ENCODE results near the gene SEC24B. TPM values are rescaled to one million over a fixed set of nuclear protein-coding genes. Genes with fewer than 3 reads are reported as not detected.

Gene SEC24B
- total RNA-seq, 1 donor from 2014 or later, result 26.4 TPM

- H3K36me3 ChIP-seq, result no peaks in the 10 kb centered on the region
- no peak for TF ChIP-seq CTCF (IDR thresholded peaks at IDR 0.05; ENCODE audit: borderline replicate concordance)
- peaks cover 25% of the 10 kb centered on the region for H3K4me1 ChIP-seq
- H3K9me3 ChIP-seq (replicated peaks), result no peaks in the 10 kb centered on the region
- DNase-seq, result peak; percentile 26
- H3K27me3 ChIP-seq (ENCODE audit: low read depth), result peaks cover 14% of the 10 kb centered on the region
- H3K4me3 ChIP-seq, result peak overlapping the region; percentile 86
- intact Hi-C loops (cut with micrococcal nuclease), result no loop called here
- peak overlapping the region; percentile 90 for H3K27ac ChIP-seq (replicated peaks)
Observed at GRCh38 chr4:109559625-109559982, 126.0 kb downstream of the SEC24B start.

DNA sequence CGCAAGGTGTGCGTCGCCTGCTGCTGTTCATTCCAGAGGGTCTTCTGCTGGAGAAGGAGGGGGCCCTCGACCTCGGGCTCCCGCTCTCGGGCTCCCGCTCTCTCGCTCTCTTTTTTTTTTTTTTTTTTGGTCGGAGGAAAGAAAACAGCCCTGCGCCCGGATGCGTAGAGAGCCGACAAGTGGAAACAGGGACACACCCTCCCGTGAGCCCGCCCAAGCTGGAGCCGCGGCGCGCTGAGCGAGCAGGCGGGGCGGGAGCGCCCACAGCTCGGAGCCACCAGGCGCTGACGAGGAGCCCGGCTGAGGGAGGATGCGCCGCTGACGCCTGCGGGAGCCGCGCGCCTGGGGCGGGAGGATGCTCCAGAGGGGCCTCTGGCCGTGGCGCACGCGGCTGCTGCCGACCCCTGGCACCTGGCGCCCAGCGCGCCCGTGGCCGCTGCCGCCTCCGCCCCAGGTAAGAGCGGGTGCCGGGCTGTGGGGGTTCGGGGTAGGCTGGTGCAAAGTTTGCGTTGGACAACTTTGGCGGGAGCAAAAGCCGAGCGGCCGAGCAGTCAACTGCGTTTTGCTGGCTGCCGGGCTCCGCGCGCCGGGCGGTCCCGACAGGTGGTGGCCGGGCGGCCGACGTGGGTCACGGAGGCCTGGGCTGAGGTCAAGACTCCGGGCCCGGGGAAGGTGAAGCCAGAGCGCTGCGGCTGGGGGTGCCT is 126.5 kb downstream of the SEC24B start, which contains the start of gene MCUB:
TSS of gene MCUB (plus strand) at position 264 of the 704 bp plus-strand sequence. CDS start at position 356, 92 bp downstream.
- intact Hi-C loops (cut with micrococcal nuclease), result no loop called here
- peaks cover 25% of the 10 kb centered on the region for H3K4me1 ChIP-seq

DNA sequence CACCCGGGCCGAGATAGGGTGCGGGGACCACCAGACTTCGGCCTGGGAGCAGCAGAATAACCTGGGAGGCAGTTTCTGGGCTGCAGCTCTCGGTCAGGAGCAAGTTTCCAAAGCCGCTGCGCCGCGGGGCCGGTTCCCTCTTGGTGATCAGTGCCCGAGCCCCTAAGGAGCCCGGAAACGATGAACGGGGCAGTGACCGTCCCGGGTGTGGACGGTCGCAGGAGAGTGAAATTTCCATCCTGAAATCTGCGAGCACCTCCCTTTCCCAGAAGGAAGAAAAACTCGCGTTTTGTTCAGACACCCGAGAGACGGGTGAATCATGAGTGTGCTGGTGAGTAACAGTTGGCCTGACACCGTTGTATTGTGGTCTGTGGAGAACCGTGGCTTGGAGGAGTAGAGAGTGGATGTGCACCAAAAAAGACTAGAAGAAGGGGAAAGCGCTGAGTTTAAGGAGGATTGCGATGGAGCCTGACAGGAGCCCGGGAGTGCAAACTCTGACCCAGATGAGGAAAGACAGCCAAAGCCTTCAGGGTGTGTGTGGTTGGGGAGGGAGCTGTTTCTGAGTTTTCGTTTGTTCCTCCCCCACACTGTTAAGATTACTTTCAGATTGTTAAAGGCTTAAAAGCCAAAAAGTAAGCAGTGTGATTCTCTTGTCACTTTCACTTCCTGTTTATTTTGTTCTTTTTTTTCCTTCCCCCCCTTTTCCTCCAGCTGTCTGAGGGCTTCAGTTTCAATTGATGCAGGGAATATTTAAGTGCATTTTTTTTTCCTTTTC is 127.3 kb downstream of the SEC24B start:
- peak overlapping the region; percentile 86 for H3K4me3 ChIP-seq
- intact Hi-C loops (cut with micrococcal nuclease), result no loop called here
- peak overlapping the region; percentile 90 for H3K27ac ChIP-seq (replicated peaks)
- H3K4me1 ChIP-seq, result peaks cover 25% of the 10 kb centered on the region
- H3K9me3 ChIP-seq (replicated peaks), result no peaks in the 10 kb centered on the region
- H3K27me3 ChIP-seq (ENCODE audit: low read depth), result peaks cover 14% of the 10 kb centered on the region
- DNase-seq, result peak; percentile 30
- TF ChIP-seq CTCF (IDR thresholded peaks at IDR 0.05; ENCODE audit: borderline replicate concordance), result no peak
- H3K36me3 ChIP-seq, result no peaks in the 10 kb centered on the region

More for the DNA sequence above, 126.5 kb downstream of the SEC24B start, which contains the start of gene MCUB:
- no peaks in the 10 kb centered on the region for H3K36me3 ChIP-seq
- peak; percentile 89 for DNase-seq
- H3K4me3 ChIP-seq, result peak within 1 kb of the TSS; percentile 86
- TF ChIP-seq CTCF (IDR thresholded peaks at IDR 0.05; ENCODE audit: borderline replicate concordance), result no peak
- peaks cover 14% of the 10 kb centered on the region for H3K27me3 ChIP-seq (ENCODE audit: low read depth)
- H3K27ac ChIP-seq (replicated peaks), result peak within 1 kb of the TSS; percentile 90
- H3K9me3 ChIP-seq (replicated peaks), result no peaks in the 10 kb centered on the region

GRCh38 chr4:109562457-109563239 is 129.0 kb downstream of the SEC24B start:
- intact Hi-C loops (cut with micrococcal nuclease), result no loop called here
- Histone ChIP-seq H3K9me3 (replicated peaks) (no peaks in the 10 kb centered on the region), H3K4me1 (peaks cover 25% of the 10 kb centered on the region), H3K36me3 (no peaks in the 10 kb centered on the region), H3K27ac (replicated peaks) (no peak overlapping the region), H3K4me3 (no peak overlapping the region), H3K27me3 (ENCODE audit: low read depth) (peaks cover 14% of the 10 kb centered on the region)
- no peak for DNase-seq
- no peak for TF ChIP-seq CTCF (IDR thresholded peaks at IDR 0.05; ENCODE audit: borderline replicate concordance)

GRCh38 chr4:109571494-109571893 is 137.9 kb downstream of the SEC24B start:
- DNase-seq, result no peak
- Histone ChIP-seq H3K27ac (replicated peaks) (no peak overlapping the region), H3K9me3 (replicated peaks) (peaks cover 10% of the 10 kb centered on the region), H3K4me1 (no peaks in the 10 kb centered on the region), H3K4me3 (no peak overlapping the region), H3K27me3 (ENCODE audit: low read depth) (no peaks in the 10 kb centered on the region), H3K36me3 (no peaks in the 10 kb centered on the region)
- intact Hi-C loops (cut with micrococcal nuclease), result no loop called here
- TF ChIP-seq CTCF (IDR thresholded peaks at IDR 0.05; ENCODE audit: borderline replicate concordance), result no peak
